K562 treated with DMSO at 1 percent for 4 hours (cell line): ENCODE results near the gene ARL10. TPM values are rescaled to one million over a fixed set of nuclear protein-coding genes. Genes with fewer than 3 reads are reported as not detected.

Experiments
- total RNA-seq: library from RNA; unstranded; fragments of 300-600 nt; gene quantifications from 2 replicates; pipeline ENCODE4 v1.2.3, GENCODE V29; 2022; ENCODE audit not compliant: insufficient read depth

Gene ARL10
- not detected in 2 replicates for total RNA-seq

DNA sequence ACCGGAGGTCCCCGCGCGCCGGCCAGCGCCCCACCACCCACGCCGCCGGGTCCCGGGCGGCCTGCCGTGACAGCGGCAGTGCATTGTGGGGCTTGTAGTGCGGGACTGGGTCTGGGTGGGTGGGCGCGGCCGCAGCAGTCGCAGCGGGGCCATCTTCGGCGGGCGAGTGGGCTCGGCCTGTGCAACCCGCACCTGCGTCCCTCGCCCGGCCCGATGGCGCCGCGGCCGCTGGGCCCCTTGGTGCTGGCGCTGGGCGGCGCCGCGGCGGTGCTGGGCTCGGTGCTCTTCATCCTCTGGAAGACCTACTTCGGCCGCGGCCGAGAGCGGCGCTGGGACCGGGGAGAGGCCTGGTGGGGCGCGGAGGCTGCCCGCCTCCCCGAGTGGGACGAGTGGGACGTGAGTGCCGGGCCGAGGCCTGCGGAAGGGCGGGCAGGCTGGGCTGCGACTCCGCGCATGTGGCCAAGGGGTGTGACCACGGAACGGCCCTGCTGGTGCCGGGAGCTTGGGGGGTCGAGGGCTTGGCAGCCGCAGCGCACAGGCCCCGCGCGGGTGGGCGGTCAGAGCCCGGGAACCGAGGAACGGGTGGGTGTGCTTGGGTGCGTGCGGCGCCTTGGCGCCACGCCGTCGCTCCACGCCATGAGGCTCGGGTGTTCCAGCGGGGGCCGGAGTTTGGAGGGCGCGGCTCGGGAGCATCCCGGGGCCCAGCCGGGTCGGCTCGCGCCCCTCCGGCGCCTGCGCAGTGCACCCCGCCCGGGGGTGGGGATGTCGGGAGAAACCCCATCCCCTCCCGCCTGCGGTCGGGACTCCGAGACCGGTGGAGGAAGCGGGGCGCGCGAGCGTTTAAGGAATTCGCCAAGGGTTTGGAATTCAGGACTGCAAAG lies at the start of gene ARL10:
TSS of gene ARL10 (plus strand) at position 137 of the 881 bp plus-strand sequence. CDS start at position 214, 77 bp downstream.

DNA sequence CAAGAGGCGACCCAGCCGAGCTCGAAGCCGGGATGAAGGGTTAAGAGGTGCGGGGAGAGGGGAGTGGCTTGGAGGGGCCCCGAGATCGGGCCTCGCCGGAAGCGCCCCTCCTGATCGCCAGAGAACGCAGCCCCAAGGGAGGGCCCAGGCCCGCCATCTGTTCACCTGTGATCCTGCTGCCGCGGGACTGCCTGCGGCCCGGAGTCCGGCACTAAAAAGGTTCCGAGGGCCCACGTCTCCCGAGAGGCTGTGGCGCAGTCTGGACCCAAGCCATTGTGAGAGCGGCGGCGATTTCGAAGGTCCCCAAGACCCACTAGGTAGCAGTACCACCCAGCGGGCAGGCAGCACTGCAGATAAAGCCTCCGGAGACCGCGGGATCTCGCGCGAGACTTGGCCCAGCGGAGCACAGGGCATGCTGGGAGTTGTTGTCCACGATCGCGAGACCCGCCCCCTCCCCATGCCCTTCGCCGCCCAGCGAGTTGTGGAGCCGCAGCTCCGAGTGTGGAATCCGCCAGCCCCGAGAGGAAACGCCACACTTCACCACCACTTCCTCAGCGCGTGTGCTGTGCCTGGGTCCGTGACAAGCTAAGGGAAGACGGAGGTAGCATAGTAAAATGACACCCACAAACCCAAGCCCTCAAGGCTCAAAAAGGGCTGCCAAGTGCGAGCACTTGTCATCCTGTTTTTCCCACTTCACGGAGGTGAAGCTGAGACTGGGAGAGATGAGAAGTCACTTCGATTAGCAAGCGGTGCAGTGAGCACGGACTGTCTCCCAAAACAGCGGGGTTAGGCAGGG lies 3.7 kb upstream of the ARL10 start, which contains the start of gene KIAA1191:
TSS of gene KIAA1191 (minus strand) at position 328 of the 796 bp plus-strand sequence. CDS start 2,256 bp downstream, outside the sequence.

GRCh38 chr5:176388444-176389134 lies 23.3 kb downstream of the ARL10 start, which contains the start of the genes HIGD2A and NOP16:
TSS of gene HIGD2A (plus strand) at chr5:176388751. CDS start at chr5:176388820, 69 bp downstream.
TSS of gene NOP16 (minus strand) at chr5:176388598. CDS start at chr5:176388539, 59 bp downstream.

GRCh38 chr5:176415952-176416924 lies 51.0 kb downstream of the ARL10 start, which contains the start of gene CLTB:
TSS of gene CLTB (minus strand) at chr5:176416539. CDS start at chr5:176416363, 176 bp downstream.

Other genes with a start within 250 kb of the ARL10 start
- gene SIMC1, start 127.1 kb upstream of the ARL10 start, total RNA-seq: 8.4 and 14.2 TPM in 2 replicates
- 54.2 and 64.2 TPM in 2 replicates for gene KIAA1191, start 3.7 kb upstream of the ARL10 start, total RNA-seq
- gene NOP16, start 23.1 kb downstream of the ARL10 start, total RNA-seq: 16.0 and 17.2 TPM in 2 replicates
- 347 and 409 TPM in 2 replicates for gene HIGD2A, start 23.3 kb downstream of the ARL10 start, total RNA-seq
- 69.9 and 102 TPM in 2 replicates for gene CLTB, start 51.1 kb downstream of the ARL10 start, total RNA-seq
- 22.4 and 26.1 TPM in 2 replicates for gene FAF2, start 82.9 kb downstream of the ARL10 start, total RNA-seq
- 36.0 and 37.5 TPM in 2 replicates for gene RNF44, start 171.9 kb downstream of the ARL10 start, total RNA-seq
- gene CDHR2, start 183.9 kb downstream of the ARL10 start, total RNA-seq: not detected in 2 replicates
- gene GPRIN1, start 244.7 kb downstream of the ARL10 start, total RNA-seq: 4.2 and 4.4 TPM in 2 replicates